Fibroblast of skin of scalp (primary cell): Measurements from ENCODE around the gene BCAS1.

Experiments
- DNase-seq: peaks from one replicate; pipeline ENCODE4 v3.0.0-alpha.2; 2013

Gene BCAS1

DNA sequence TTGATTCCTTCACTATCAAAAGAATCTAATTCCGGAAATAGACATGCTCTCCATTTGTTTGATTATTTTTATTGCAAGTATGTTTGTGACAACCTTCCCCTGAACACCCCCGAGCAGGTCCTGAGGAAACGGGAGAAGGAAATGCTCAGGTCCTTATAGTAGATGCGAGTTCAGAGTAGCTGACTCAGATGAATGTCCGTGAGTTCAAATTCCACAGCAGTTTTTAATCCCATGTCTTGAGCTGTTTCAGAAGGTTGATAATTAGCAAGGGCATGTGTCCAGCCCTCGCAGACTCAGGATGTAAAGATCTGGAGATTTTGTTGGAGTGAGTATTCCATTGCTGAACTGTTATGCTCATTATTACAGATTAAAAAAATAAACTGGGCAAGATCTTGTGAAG, 169.3 kb downstream of the BCAS1 start:
- DNase-seq: peak; percentile 73

DNA sequence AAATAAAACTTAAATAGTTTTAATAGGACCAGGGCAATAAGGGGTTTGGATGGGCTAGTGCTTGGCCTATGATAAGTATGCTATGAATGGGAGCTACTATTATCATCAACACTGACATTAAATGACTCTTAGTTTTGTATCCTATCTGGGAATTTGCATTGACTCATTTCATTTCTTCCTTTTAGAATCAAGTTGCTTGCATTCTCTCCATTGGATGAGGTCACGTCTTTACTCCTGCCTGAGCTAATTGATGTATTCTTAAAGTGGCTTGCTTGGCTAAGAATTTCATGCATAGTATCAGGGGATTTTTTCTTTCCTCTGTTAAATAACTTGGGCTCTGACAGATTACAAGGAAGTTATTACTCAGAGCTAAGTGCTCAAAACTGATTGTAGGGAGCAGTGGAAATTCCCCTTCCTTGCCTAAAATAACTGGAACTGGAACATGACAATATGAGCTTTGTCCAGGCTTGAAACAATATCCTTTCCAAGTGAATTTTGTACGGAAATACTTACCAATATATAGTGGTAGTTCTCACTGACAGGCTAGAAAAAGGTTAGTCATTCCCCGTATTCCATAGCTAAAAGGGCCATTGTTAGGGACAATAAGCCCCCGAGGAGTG, 169.9 kb downstream of the BCAS1 start:
- DNase-seq: peak; percentile 84

DNA sequence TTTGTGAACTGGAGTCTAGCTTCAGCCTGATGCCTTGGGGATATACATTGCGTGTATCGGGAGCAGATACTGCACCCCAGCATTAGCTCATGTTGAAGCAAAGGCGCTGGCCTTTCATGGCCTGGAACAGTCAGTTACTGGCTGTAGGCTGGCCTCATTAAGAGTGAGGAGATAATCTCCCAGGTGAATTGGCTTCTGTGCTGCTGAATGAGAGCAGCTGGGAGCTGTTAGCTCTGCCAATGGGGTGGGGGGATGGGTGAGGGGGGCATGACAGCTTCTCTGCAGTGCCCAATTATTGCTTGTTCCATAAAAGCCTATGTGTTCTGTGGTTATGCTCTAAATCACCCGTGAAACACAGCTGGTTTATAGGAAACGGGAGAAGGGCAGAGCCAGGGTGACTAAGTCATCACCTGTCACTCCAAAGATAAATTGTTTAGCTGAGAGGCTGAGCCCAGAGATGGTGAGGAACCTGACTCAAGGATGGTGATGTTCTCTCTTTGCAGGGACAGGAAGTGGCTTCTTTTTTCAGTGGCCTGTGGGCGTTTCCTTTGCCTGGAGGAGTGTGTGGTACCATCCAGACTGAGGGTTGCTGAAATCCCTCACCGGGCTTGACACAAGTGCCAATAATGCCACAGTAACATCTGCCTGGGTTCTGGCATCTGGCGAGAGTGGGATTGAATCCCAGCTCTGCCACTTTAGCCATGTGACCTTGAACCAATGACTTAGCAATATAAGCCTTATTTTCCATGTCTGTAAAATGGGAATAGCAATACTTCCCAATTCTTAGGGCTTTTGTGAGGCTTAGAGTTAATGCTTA, 170.8 kb downstream of the BCAS1 start:
- DNase-seq: peak; percentile 53

DNA sequence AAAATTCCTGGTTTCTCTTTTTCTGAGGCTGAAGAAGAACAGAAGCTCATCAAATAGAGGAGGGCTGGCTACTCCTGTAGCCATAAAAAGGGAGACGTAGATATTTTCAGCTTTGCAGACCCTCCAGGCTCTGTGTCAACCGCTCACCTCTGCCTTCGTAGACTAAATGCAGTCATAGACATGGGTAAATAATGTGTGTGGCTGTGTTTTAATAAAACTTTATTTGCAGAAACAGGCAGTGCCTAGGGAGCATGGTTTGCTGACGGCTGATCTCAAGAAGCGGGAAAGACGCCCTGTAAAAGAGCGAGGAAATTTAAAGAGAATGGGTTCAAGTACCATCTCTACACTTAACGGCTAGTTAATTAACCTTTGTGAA, 171.8 kb downstream of the BCAS1 start:
- DNase-seq: no peak

DNA sequence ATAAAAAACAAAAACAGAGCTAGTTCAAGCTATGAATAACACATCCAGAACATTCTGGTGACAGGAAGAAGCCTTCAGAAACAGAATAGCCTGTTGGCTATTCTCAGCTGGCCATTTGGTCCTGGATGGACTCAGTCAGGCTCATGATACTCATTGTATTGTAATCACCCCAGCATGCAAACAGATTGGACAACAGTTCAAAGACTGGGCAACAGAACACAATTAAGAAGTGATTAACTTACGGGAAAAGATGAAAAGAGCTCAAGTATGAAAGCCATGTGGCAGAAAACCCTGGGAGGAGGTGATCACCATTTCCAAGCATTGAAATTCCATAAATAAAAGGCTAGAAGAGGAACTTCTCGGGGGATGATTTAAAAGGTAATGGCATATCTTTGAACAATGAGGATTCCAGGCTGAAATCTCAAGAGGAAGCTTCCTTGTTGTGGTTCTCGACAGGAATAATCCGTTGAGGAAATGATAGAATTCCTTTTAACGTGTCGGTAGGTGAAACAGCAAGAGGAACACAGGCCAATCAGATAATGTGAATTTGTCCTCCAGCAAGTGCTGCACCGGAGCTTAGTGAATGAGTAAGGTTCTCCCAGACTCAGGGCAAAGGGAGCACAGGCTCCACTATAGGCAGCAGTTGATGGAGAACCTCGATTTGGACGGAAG, 172.4 kb downstream of the BCAS1 start:
- DNase-seq: no peak

DNA sequence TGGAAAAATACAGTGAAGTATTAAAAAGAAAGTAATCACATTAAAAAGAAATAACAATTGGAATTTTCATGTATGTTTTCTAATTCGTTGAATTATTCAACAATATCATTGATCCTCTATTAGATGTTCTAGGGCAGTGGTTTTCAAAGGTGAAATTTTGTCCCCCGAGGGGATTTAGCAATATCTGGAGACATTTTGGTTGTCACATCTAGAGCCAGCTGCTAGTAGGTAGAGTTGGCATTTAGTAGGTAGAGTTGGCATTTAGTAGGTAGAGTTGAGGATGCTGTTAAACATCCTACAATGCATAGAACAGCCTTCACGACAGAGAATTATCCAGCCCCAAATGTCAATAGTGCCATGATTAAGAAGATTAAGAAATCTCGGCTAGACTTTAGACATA, 173.7 kb downstream of the BCAS1 start:
- no peak for DNase-seq

DNA sequence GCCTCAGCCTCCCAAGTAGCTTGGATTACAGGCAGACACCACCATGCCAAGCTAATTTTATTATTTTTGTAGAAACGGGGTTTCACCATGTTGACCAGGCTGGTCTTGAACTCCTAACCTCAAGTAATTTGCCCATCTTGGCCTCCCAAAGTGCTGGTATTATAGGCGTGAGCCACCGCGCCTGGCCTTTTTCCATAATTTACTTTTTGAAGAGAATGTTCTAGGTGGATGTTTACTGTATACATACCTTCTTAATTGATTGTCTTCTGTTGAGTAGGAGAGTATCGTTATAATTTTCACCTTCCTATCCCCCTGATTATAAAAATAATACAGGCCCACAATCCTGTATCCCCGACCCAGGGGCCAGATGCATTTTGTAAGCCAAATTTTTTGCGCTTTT, 174.4 kb downstream of the BCAS1 start:
- no peak for DNase-seq

DNA sequence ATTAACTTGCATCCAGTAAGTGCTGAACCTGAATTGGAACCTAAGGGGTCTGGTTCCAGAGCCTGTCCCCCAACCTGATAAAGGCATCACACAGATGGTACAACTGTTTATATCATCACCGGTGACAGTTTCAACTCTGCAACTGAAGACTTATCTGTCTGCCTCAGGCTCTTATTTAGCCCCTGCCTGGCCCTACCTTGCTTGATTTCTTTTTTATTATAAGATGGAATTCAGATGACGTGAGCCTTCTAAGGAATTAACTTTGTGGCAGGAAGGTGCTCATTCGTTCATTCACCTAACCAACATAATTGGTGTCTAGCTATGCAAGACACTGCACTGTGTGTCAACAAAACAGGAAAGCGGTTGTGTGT, 175.0 kb downstream of the BCAS1 start:
- no peak for DNase-seq

DNA sequence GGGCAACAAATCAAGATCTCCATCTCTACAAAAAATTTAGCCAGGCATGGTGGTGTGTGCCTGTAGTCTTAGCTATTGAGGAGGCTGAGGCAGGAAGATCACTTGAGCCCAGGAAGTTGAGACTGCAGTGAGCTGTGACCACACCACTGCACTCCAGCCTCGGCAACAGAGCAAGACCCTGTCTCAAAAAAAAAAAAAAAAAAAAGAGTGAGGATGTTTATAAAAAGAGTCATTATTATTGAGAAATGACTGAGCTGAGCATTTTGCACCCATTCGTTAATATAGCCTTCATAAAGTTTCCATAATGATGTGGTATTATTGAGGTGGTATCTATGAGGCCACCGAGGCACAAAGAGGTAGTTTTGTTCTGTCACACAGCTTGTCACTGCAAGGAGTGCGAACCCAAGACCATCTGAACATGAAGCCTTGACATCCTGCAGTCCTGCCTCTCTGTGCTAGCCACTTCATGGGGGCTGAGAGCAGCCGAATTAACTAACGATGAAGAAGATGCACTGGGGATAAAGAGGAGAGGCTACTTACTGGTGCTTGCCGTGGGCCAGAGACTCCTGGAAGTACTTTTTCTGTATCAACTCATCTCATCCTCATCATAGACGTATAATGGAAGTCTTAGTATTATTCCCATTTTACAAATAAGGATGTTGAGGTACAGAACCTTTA, 175.5 kb downstream of the BCAS1 start:
- DNase-seq: no peak
